Lower leg skin (tissue), 4 donors: Measurements from ENCODE around the gene MPEG1. TPM values are rescaled to one million over a fixed set of nuclear protein-coding genes. Genes with fewer than 3 reads are reported as not detected.

Source experiments
- DNase-seq, 2 donors: peaks; one replicate each; pipeline ENCODE4 v3.0.0-alpha.2; 2019; ENCODE audit warnings: low spot score in 2 of 2
- H3K4me3 ChIP-seq: fragments of 200-600 bp; sonication (generic); 2 replicates; pipeline ENCODE4 v1.5.1; 2017; ENCODE audit warnings: mild to moderate bottlenecking, low read depth; ENCODE audit not compliant: poor library complexity, severe bottlenecking
- CTCF ChIP-seq, 3 donors: fragments of 450-650 bp; IDR thresholded peaks; one replicate each; pipeline ENCODE4 v1.5.1; 2016; ENCODE audit warnings: antibody characterized with exemption in 3 of 3, mild to moderate bottlenecking in 3 of 3, moderate library complexity in 2 of 3
- POLR2A ChIP-seq, 2 donors: fragments of 450-650 bp; IDR thresholded peaks; one replicate each; pipeline ENCODE4 v1.6.1; 2016 to 2017; ENCODE audit warnings: antibody characterized with exemption in 2 of 2, mild to moderate bottlenecking in 1 of 2, moderate library complexity in 1 of 2
- WGBS, 2 donors: methylation state at CpG; one replicate each; pipeline ENCODE4 v1.1.5; 2018; 5-methylcytosine and 5-hydroxymethylcytosine counted together
- intact Hi-C: fragments of 100-400 bp; cut with DNase I; formaldehyde crosslinking; loops from one replicate; pipeline ENCODE4 v1.15.0; 2023; ENCODE audit warnings: low total_unique reads
- total RNA-seq, 4 donors: library from RNA; depleted of rRNA; stranded (reverse); fragments of >200 nt; gene quantifications; one replicate each; pipeline ENCODE4 v1.1.0, GENCODE V29; 2016

The MPEG1 gene
- total RNA-seq, 4 donors from 2014 or later: 2.1 to 6.9 (median 3.8) TPM

GRCh38 chr11:59199546-59200422 lies 12.9 kb downstream of the MPEG1 start:
- H3K4me3 ChIP-seq: no peak overlapping the region
- 71 to 77% methylated on average over 14 of the region's 14 CpGs for whole genome bisulfite sequencing, 2 donors
- no peak for DNase-seq
- no peak for TF ChIP-seq CTCF (IDR thresholded peaks at IDR 0.05)
- TF ChIP-seq POLR2A (IDR thresholded peaks at IDR 0.05): no peak
- intact Hi-C loops: loop anchor here (5.0 kb wide), 1 partner anchor 343 kb away; no protein-coding TSS in a partner anchor

GRCh38 chr11:59198726-59199125 lies 14.0 kb downstream of the MPEG1 start:
- no peak for DNase-seq
- intact Hi-C loops: no loop called here
- 92 to 100% methylated on average over 2 of the region's 2 CpGs for WGBS, 2 donors
- H3K4me3 ChIP-seq: no peak overlapping the region
- TF ChIP-seq POLR2A (IDR thresholded peaks at IDR 0.05) (no peak), CTCF (IDR thresholded peaks at IDR 0.05) (no peak)

GRCh38 chr11:59197991-59198390 lies 14.7 kb downstream of the MPEG1 start:
- no peak for DNase-seq
- WGBS, 2 donors: 2 to 14% methylated on average over 8 to 9 of the region's 9 CpGs
- intact Hi-C loops: no loop called here
- TF ChIP-seq POLR2A (IDR thresholded peaks at IDR 0.05) (no peak), CTCF (IDR thresholded peaks at IDR 0.05) (no peak)
- H3K4me3 ChIP-seq: no peak overlapping the region

- intact Hi-C loops: no loop called here
- no peak for DNase-seq
- no peak overlapping the region for H3K4me3 ChIP-seq
- no peak for TF ChIP-seq CTCF (IDR thresholded peaks at IDR 0.05)
- TF ChIP-seq POLR2A (IDR thresholded peaks at IDR 0.05): no peak
- WGBS, 2 donors: 96 to 98% methylated on average over 2 of the region's 2 CpGs
Measured at GRCh38 chr11:59196777-59197176, 15.9 kb downstream of the MPEG1 start.

- intact Hi-C loops: no loop called here
- no peak for DNase-seq
- 71 to 84% methylated on average over 4 of the region's 4 CpGs for WGBS, 2 donors
- no peak for TF ChIP-seq POLR2A (IDR thresholded peaks at IDR 0.05)
- no peak for TF ChIP-seq CTCF (IDR thresholded peaks at IDR 0.05)
- H3K4me3 ChIP-seq: no peak overlapping the region
Measured at GRCh38 chr11:59195586-59195985, 17.1 kb downstream of the MPEG1 start.
